HFF-Myc (cell line): ENCODE results near the gene CNBD2.

Experiments used
- DNase-seq: peaks from one replicate; pipeline ENCODE4 v3.0.0-alpha.2; 2011; ENCODE audit warnings: low read depth; ENCODE audit errors: extremely low read depth
- H3K4me3 ChIP-seq: replicated peaks from 2 replicates; pipeline ENCODE4 v1.5.1; 2011; ENCODE audit warnings: low read depth, mild to moderate bottlenecking, control low read depth, low read length
- TF ChIP-seq, protein P1 (sequence below): IDR thresholded peaks from 2 replicates; pipeline ENCODE4 v1.5.1; 2012; ENCODE audit warnings: mild to moderate bottlenecking, low read depth, low read length, control low read depth; ENCODE audit errors: missing control alignments

CNBD2 gene

GRCh38 chr20:36002855-36003254, 34.5 kb downstream of the CNBD2 start:
- no peak for DNase-seq
- no peak overlapping the region for H3K4me3 ChIP-seq
- TF ChIP-seq, protein P1, sequence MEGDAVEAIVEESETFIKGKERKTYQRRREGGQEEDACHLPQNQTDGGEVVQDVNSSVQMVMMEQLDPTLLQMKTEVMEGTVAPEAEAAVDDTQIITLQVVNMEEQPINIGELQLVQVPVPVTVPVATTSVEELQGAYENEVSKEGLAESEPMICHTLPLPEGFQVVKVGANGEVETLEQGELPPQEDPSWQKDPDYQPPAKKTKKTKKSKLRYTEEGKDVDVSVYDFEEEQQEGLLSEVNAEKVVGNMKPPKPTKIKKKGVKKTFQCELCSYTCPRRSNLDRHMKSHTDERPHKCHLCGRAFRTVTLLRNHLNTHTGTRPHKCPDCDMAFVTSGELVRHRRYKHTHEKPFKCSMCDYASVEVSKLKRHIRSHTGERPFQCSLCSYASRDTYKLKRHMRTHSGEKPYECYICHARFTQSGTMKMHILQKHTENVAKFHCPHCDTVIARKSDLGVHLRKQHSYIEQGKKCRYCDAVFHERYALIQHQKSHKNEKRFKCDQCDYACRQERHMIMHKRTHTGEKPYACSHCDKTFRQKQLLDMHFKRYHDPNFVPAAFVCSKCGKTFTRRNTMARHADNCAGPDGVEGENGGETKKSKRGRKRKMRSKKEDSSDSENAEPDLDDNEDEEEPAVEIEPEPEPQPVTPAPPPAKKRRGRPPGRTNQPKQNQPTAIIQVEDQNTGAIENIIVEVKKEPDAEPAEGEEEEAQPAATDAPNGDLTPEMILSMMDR: no peak

GRCh38 chr20:36004045-36004444, 35.7 kb downstream of the CNBD2 start:
- DNase-seq: no peak
- TF ChIP-seq, protein P1: no peak
- no peak overlapping the region for H3K4me3 ChIP-seq

DNA sequence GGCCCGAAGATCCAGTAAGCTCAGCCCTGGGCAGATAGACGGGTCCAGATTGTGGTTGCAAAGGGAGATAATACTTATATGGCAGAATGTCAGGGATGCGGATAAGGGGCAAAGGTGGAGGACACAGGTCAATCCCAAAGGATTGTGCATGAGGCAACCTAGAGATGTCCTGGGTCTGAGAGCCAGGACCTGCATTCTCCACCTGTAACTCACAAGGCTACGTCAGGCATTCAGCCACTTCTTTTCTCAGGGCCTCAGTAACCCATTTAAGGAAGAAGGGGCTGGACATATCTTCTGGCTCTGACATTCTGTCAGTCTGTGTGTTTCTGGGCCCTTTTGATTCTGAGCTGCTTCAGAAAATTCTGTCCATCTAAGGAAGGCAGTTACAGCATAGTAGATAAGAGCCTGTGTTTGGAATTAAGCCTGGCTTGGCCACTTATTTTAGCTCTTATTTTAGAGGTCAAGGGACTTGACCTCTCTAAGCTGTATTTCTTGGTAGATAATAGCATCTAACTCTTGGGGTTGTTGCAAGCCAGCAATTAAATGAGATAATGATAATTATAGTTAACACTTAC, 40.2 kb downstream of the CNBD2 start:
- DNase-seq: no peak

GRCh38 chr20:36010076-36010475, 41.7 kb downstream of the CNBD2 start:
- TF ChIP-seq, protein P1: no peak
- no peak overlapping the region for H3K4me3 ChIP-seq
- DNase-seq: no peak

More for the DNA sequence above, 40.2 kb downstream of the CNBD2 start:
- TF ChIP-seq, protein P1: no peak
- no peak overlapping the region for H3K4me3 ChIP-seq

GRCh38 chr20:36010825-36011224, 42.4 kb downstream of the CNBD2 start:
- TF ChIP-seq, protein P1: no peak
- no peak for DNase-seq
- no peak overlapping the region for H3K4me3 ChIP-seq

DNA sequence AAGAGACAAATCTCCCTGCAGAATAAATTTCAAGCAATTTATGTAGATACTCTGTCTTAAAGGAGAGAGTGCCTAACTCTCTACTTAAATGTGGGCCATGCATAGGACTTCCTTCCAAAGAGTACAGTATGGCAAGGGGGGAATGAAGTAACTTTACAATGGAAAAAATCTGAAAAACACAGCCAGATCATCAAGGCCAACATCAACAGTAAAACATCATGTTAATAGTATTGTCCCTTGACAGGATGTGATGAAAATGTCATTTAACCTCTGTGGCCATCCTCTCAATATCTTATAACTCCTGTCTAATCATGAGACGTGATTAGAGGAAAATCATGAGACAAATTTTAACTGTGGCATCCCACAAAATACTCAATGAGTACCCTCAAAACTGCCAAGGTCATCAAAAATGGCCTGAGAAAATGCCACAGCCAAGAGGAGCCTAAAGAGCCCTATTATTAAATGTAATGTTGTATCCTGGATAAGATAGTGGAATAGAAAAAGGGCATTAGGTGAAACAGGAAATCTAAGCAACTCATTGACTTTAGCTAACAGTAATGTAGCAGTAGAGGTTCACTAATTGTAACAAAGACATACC, 47.5 kb downstream of the CNBD2 start:
- no peak for DNase-seq
- H3K4me3 ChIP-seq: no peak overlapping the region
- TF ChIP-seq, protein P1: no peak
